Endodermal cell (in vitro differentiated cells): ENCODE measurements around the gene GON4L. TPM values are rescaled to one million over a fixed set of nuclear protein-coding genes. Genes with fewer than 3 reads are reported as not detected.

Experiments
- DNase-seq: peaks from one replicate; pipeline ENCODE4 v3.0.0-alpha.2; 2017
- H3K27ac ChIP-seq: 2 replicates; pipeline ENCODE4 v1.5.1; 2013; ENCODE audit warnings: mild to moderate bottlenecking, low read depth, low read length, moderate library complexity
- H3K27me3 ChIP-seq: 2 replicates; pipeline ENCODE4 v1.6.1; 2013; ENCODE audit warnings: mild to moderate bottlenecking, low read length, moderate library complexity; ENCODE audit not compliant: insufficient read depth, control insufficient read depth, poor library complexity, severe bottlenecking
- H3K36me3 ChIP-seq: 2 replicates; pipeline ENCODE4 v1.7.0; 2013; ENCODE audit warnings: mild to moderate bottlenecking, low read length, moderate library complexity; ENCODE audit not compliant: control insufficient read depth, insufficient read depth
- H3K4me1 ChIP-seq: one replicate; pipeline ENCODE4 v1.7.0; 2013; ENCODE audit warnings: low read length; ENCODE audit not compliant: control insufficient read depth, insufficient read depth
- H3K4me3 ChIP-seq: 2 replicates; pipeline ENCODE4 v1.5.1; 2013; ENCODE audit warnings: mild to moderate bottlenecking, low read length, moderate library complexity
- H3K9ac ChIP-seq: 2 replicates; pipeline ENCODE4 v1.6.1; 2013; ENCODE audit warnings: mild to moderate bottlenecking, low read length, moderate library complexity; ENCODE audit not compliant: poor library complexity, severe bottlenecking; ENCODE audit errors: extremely low read depth
- H3K9me3 ChIP-seq: 2 replicates; pipeline ENCODE4 v1.6.1; 2013; ENCODE audit warnings: mild to moderate bottlenecking, low read length, moderate library complexity; ENCODE audit not compliant: control insufficient read depth
- H3K27ac Mint-ChIP-seq: 2 replicates; pipeline ENCODE4 v1.8.0; 2020; ENCODE audit warnings: mixed read lengths
- H3K27me3 Mint-ChIP-seq: 2 replicates; pipeline ENCODE4 v1.8.0; 2021; ENCODE audit warnings: mild to moderate bottlenecking, mixed read lengths; ENCODE audit not compliant: insufficient read depth
- H3K36me3 Mint-ChIP-seq: 2 replicates; pipeline ENCODE4 v1.8.0; 2020; ENCODE audit warnings: low read depth, mixed read lengths
- H3K4me1 Mint-ChIP-seq: 2 replicates; pipeline ENCODE4 v1.8.0; 2020; ENCODE audit warnings: mixed read lengths
- H3K4me3 Mint-ChIP-seq: 2 replicates; pipeline ENCODE4 v1.8.0; 2020; ENCODE audit warnings: mild to moderate bottlenecking, moderate library complexity, mixed read lengths
- H3K9me3 Mint-ChIP-seq: 2 replicates; pipeline ENCODE4 v1.8.0; 2020; ENCODE audit warnings: mild to moderate bottlenecking, mixed read lengths
- CTCF ChIP-seq: fragments of 200-600 bp; sonication (generic); conservative IDR thresholded peaks from 2 replicates; pipeline ENCODE4 v1.5.0; 2021; ENCODE audit warnings: antibody characterized with exemption, mild to moderate bottlenecking
- WGBS, 2 experiments: methylation state at CpG; one replicate each; pipeline versions ENCODE4 v1.1.5 to v1.1.7; 2013; ENCODE audit warnings: missing lambda C conversion rate in 2 of 2, mixed read lengths in 1 of 2; ENCODE audit not compliant: insufficient coverage in 1 of 2, insufficient read length in 1 of 2; 5-methylcytosine and 5-hydroxymethylcytosine counted together
- total RNA-seq, 2 donors: library from RNA; stranded (reverse); fragmentation: NEBNext Ultra II Directional in 1 of 2; extraction: Animal tissue kit (Norgen Biotek cat#: 25700) in 1 of 2; gene quantifications; 2 replicates in 1 of 2; 3 replicates in 1 of 2; pipeline ENCODE4 v1.2.1, GENCODE V29; 2021

Gene GON4L
- total RNA-seq, 2 donors from 2014 or later, result 62.7 to 64.6 TPM

- H3K9me3 Mint-ChIP-seq, result no peaks in the 10 kb centered on the region
- H3K4me3 Mint-ChIP-seq, result no peak overlapping the region
- Histone ChIP-seq H3K9ac (no peak overlapping the region), H3K9me3 (no peaks in the 10 kb centered on the region), H3K36me3 (no peaks in the 10 kb centered on the region), H3K27ac (no peak overlapping the region), H3K4me3 (no peak overlapping the region), H3K27me3 (peaks cover 1% of the 10 kb centered on the region), H3K4me1 (no peaks in the 10 kb centered on the region)
- no peaks in the 10 kb centered on the region for H3K4me1 Mint-ChIP-seq
- H3K36me3 Mint-ChIP-seq, result no peaks in the 10 kb centered on the region
- H3K27me3 Mint-ChIP-seq, result peaks cover 9% of the 10 kb centered on the region
- no peak overlapping the region for H3K27ac Mint-ChIP-seq
- no peak for DNase-seq
- TF ChIP-seq CTCF, result no peak
- 94 to 96% methylated on average over 3 to 5 of the region's 5 CpGs for WGBS, 2 experiments
These were observed 15.5 kb upstream of the GON4L start for GRCh38 chr1:155872527-155872926.

GRCh38 chr1:155871390-155871789, 14.4 kb upstream of the GON4L start:
- Mint-ChIP-seq H3K9me3 (no peaks in the 10 kb centered on the region), H3K27ac (no peak overlapping the region), H3K4me3 (no peak overlapping the region), H3K36me3 (no peaks in the 10 kb centered on the region), H3K4me1 (no peaks in the 10 kb centered on the region), H3K27me3 (peaks cover 9% of the 10 kb centered on the region)
- Histone ChIP-seq H3K4me1 (no peaks in the 10 kb centered on the region), H3K4me3 (no peak overlapping the region), H3K9ac (no peak overlapping the region), H3K27ac (no peak overlapping the region), H3K36me3 (no peaks in the 10 kb centered on the region), H3K27me3 (peaks cover 5% of the 10 kb centered on the region), H3K9me3 (no peaks in the 10 kb centered on the region)
- DNase-seq, result no peak
- WGBS, 2 experiments, result 86 to 100% methylated on average over 1 of the region's 1 CpG
- no peak for TF ChIP-seq CTCF

GRCh38 chr1:155867766-155868165, 10.8 kb upstream of the GON4L start:
- TF ChIP-seq CTCF, result no peak
- Mint-ChIP-seq H3K4me1 (no peaks in the 10 kb centered on the region), H3K36me3 (no peaks in the 10 kb centered on the region), H3K9me3 (no peaks in the 10 kb centered on the region), H3K27ac (no peak overlapping the region), H3K4me3 (no peak overlapping the region), H3K27me3 (peaks cover 9% of the 10 kb centered on the region)
- Histone ChIP-seq H3K4me3 (no peak overlapping the region), H3K4me1 (no peaks in the 10 kb centered on the region), H3K9ac (no peak overlapping the region), H3K36me3 (no peaks in the 10 kb centered on the region), H3K27me3 (peaks cover 14% of the 10 kb centered on the region), H3K9me3 (no peaks in the 10 kb centered on the region), H3K27ac (no peak overlapping the region)
- DNase-seq, result no peak
- 90 to 92% methylated on average over 5 to 8 of the region's 8 CpGs for WGBS, 2 experiments
